Ovary (tissue), 3 donors: ENCODE measurements around the gene MAFF.

Experiments used
- EP300 ChIP-seq: sonication (generic); formaldehyde crosslinking; IDR thresholded peaks from one replicate; pipeline ENCODE4 v1.6.1; 2017; ENCODE audit warnings: antibody characterized with exemption
- POLR2A ChIP-seq: fragments of 450-650 bp; IDR thresholded peaks from one replicate; pipeline ENCODE4 v1.6.1; 2017; ENCODE audit warnings: antibody characterized with exemption, mild to moderate bottlenecking, moderate library complexity
- TF ChIP-seq, protein P1 (sequence below), 3 donors: fragments of 450-650 bp in 2 of 3; fragments of 200-600 bp in 1 of 3; IDR thresholded peaks; one replicate each; pipeline versions ENCODE4 v1.5.1 to v1.8.0; 2016 to 2022; ENCODE audit warnings: antibody characterized with exemption in 3 of 3, mild to moderate bottlenecking in 1 of 3
- donor health status: DM: no; HTN: no; CAD: no.

DNA sequence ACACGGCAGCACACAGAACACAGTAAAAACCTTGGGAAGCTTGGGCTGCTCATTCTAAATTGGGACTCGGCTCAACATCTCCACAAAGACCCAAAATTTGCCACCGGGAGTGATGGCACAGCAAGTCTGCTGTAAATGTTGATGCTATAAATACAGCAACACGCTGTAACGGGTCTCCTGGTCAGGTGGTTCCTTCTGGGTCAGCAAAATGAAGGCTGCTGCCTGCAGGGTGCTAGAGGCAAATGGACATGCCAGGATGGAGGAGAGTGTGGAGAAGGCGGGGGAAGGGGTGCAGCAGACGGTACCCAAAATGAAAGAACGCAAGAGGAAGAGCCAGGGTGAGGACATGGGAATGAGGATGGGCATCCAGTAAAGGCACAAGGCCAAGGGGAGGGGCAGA is 30.4 kb downstream of the MAFF start:
- TF ChIP-seq, protein P1, sequence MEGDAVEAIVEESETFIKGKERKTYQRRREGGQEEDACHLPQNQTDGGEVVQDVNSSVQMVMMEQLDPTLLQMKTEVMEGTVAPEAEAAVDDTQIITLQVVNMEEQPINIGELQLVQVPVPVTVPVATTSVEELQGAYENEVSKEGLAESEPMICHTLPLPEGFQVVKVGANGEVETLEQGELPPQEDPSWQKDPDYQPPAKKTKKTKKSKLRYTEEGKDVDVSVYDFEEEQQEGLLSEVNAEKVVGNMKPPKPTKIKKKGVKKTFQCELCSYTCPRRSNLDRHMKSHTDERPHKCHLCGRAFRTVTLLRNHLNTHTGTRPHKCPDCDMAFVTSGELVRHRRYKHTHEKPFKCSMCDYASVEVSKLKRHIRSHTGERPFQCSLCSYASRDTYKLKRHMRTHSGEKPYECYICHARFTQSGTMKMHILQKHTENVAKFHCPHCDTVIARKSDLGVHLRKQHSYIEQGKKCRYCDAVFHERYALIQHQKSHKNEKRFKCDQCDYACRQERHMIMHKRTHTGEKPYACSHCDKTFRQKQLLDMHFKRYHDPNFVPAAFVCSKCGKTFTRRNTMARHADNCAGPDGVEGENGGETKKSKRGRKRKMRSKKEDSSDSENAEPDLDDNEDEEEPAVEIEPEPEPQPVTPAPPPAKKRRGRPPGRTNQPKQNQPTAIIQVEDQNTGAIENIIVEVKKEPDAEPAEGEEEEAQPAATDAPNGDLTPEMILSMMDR (IDR thresholded peaks at IDR 0.05) = no peak
- TF ChIP-seq EP300 (no peak), POLR2A (no peak)
